ENCODE data around the gene TMEM132D.

The TMEM132D gene

DNA sequence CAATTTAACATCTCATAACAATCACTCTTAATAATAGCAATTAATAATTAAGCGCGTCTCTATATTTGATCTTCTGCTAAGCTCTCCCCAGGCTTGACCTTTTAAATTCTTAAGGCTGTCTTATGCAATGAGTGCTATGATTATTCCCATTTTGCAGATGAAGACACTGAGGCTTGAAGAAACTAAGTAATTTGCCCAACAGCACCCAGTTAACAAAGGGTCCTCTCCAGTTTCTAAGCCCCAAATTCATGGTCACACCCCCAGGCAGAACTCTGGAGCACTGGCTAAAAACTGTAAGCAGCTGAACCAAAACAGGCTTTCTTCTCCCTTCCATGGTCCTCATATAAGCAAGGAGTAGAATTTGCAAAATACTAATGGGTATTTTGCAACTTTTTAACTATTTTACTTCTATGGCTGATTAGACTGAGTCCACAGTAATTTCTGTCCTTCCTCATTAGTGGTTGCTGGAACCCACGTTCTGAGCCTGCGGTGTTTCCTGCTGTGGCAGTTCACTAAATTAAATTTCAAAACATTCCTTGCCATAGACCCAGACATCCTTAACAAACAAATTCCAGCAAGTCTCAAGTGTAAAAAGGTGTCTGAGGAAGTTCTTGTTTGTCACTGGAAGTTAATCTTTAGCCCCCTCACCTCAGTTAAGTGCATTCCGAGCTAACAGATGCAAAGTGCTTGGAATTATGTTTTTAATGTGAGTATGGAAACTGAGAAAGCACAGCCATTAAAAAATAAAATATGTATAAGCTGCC lies 76.5 kb downstream of the TMEM132D start:
- no peak overlapping the region for H2AK5ac ChIP-seq (ENCODE audit: low read length, severe bottlenecking)
- no peak overlapping the region for H4K91ac ChIP-seq (ENCODE audit: low read length)
- no peaks in the 10 kb centered on the region for H3K27me3 ChIP-seq (ENCODE audit: control insufficient read depth in 1 of 2, insufficient read depth in 1 of 2, low read length in 2 of 2)
- H3K23ac ChIP-seq (ENCODE audit: low read length in 2 of 2), result no peak overlapping the region
- no peak overlapping the region for H2BK15ac ChIP-seq (ENCODE audit: low read depth, poor library complexity, severe bottlenecking)
- H2BK12ac ChIP-seq (ENCODE audit: low read length in 2 of 2), result no peak overlapping the region
- no peak overlapping the region for H3K18ac ChIP-seq (ENCODE audit: low read depth in 1 of 2, low read length in 2 of 2)
- H3K4ac ChIP-seq (ENCODE audit: low read depth in 1 of 2, low read length in 2 of 2), result no peak overlapping the region
- H3K79me1 ChIP-seq (replicated peaks; ENCODE audit: low read length, poor library complexity, severe bottlenecking), result no peaks in the 10 kb centered on the region
- no peak overlapping the region for H3K14ac ChIP-seq (ENCODE audit: low read length in 2 of 2)
- H2BK5ac ChIP-seq (ENCODE audit: low read depth, low read length, poor library complexity, severe bottlenecking), result no peak overlapping the region
- no peak overlapping the region for H2AFZ ChIP-seq (ENCODE audit: low read depth, low read length)
- H2BK120ac ChIP-seq (ENCODE audit: low read depth, low read length), result no peak overlapping the region
- H3K9ac ChIP-seq (ENCODE audit: low read length), result no peak overlapping the region
- H3K4me3 ChIP-seq (ENCODE audit: insufficient read depth in 1 of 2, low read depth in 1 of 2, low read length in 2 of 2), result no peak overlapping the region
- H3K4me2 ChIP-seq (ENCODE audit: low read length, poor library complexity, severe bottlenecking), result peak overlapping the region; percentile 38
- peak overlapping the region; percentile 19 for H3K27ac ChIP-seq (ENCODE audit: low read length, poor library complexity, severe bottlenecking)
- no peaks in the 10 kb centered on the region for H3K36me3 ChIP-seq (ENCODE audit: control insufficient read depth in 1 of 2, insufficient read depth in 2 of 2, low read depth in 1 of 2, low read length in 2 of 2)
- H3K4me1 ChIP-seq (ENCODE audit: control insufficient read depth, insufficient read depth, low read depth, low read length), result peaks cover 2% of the 10 kb centered on the region
- H3K9me3 ChIP-seq (ENCODE audit: control insufficient read depth, low read length), result peaks cover 28% of the 10 kb centered on the region
- DNase-seq, result no peak
- 42% methylated on average over 2 of the region's 5 CpGs for WGBS
- no peak overlapping the region for H4K8ac ChIP-seq (ENCODE audit: low read length)

DNA sequence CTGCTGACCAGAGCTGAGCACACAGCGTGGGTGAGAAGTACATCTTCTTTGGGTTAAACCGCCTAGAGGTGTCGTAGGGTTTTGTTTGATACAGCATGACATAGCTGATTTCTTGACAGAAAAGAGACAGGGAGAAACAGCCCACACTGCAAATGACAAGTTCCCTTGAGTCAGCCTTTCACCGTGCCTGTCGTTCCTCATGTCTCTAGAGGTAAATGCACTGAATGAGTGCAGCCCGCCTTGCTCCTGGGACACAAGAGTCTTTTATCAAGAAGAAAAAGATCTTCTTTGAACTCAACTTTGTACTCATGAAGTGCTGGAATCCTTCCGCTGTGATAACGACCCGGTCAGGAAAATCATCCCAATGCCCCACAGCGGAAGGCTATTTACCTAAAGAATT lies 77.6 kb downstream of the TMEM132D start:
- Histone ChIP-seq H3K14ac (ENCODE audit: low read length in 2 of 2) (no peak overlapping the region), H3K4me2 (ENCODE audit: low read length, poor library complexity, severe bottlenecking) (no peak overlapping the region), H2AFZ (ENCODE audit: low read depth, low read length) (no peak overlapping the region), H2BK5ac (ENCODE audit: low read depth, low read length, poor library complexity, severe bottlenecking) (no peak overlapping the region), H2BK15ac (ENCODE audit: low read depth, poor library complexity, severe bottlenecking) (no peak overlapping the region), H3K79me1 (replicated peaks; ENCODE audit: low read length, poor library complexity, severe bottlenecking) (no peaks in the 10 kb centered on the region), H3K4me1 (ENCODE audit: control insufficient read depth, insufficient read depth, low read depth, low read length) (peaks cover 2% of the 10 kb centered on the region), H3K9ac (ENCODE audit: low read length) (no peak overlapping the region), H3K4ac (ENCODE audit: low read depth in 1 of 2, low read length in 2 of 2) (no peak overlapping the region), H3K27me3 (ENCODE audit: control insufficient read depth in 1 of 2, insufficient read depth in 1 of 2, low read length in 2 of 2) (no peaks in the 10 kb centered on the region), H3K23ac (ENCODE audit: low read length in 2 of 2) (no peak overlapping the region), H2AK5ac (ENCODE audit: low read length, severe bottlenecking) (peak overlapping the region; percentile 45), H2BK120ac (ENCODE audit: low read depth, low read length) (no peak overlapping the region), H4K91ac (ENCODE audit: low read length) (no peak overlapping the region), H4K8ac (ENCODE audit: low read length) (no peak overlapping the region), H3K36me3 (ENCODE audit: control insufficient read depth in 1 of 2, insufficient read depth in 2 of 2, low read depth in 1 of 2, low read length in 2 of 2) (no peaks in the 10 kb centered on the region), H3K9me3 (ENCODE audit: control insufficient read depth, low read length) (peaks cover 28% of the 10 kb centered on the region), H3K4me3 (ENCODE audit: insufficient read depth in 1 of 2, low read depth in 1 of 2, low read length in 2 of 2) (no peak overlapping the region), H3K18ac (ENCODE audit: low read depth in 1 of 2, low read length in 2 of 2) (no peak overlapping the region), H2BK12ac (ENCODE audit: low read length in 2 of 2) (no peak overlapping the region), H3K27ac (ENCODE audit: low read length, poor library complexity, severe bottlenecking) (no peak overlapping the region)
- no peak for DNase-seq
- WGBS, result 74% methylated on average over 10 of the region's 10 CpGs

DNA sequence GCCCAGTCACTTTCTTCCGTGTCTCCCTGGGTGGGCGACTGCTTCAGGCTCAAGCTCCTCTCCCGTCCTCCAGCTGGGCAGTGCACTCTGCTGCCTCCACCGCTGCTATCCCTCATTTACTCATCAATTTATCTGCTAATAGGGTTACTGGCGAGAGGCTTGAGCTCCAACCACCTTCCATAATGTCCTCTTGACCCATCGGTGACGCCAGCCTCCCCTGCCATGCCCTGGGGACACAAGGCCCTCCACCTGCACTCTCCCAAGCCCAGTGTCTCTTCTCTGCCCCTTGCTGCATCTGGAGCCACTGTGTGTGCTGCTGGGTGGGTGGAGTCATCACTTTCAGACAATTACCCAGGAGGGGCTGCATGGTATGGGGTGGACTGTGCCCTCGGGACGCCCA lies 78.5 kb downstream of the TMEM132D start:
- Histone ChIP-seq H2AFZ (ENCODE audit: low read depth, low read length) (no peak overlapping the region), H2BK120ac (ENCODE audit: low read depth, low read length) (no peak overlapping the region)

DNA sequence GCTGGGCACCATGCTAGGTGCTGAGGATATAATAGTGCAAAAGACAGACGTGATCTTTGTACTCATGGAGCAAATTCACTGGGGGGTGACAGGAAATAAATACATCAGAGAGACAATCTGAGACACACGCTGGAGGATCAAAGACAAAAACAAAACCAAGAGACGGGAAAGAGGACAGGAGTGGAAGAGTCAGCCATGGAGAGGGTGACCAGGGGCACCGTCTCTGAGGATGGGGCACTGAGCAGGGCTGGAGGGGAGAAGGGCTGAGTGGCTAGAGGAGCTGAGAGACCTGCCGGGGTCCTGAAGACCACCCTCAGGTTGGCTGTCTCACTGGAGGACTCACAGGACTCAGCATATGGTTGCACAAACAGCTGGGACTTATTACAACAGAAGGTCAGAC lies 81.9 kb downstream of the TMEM132D start:
- no peak overlapping the region for H2BK15ac ChIP-seq (ENCODE audit: low read depth, poor library complexity, severe bottlenecking)
- peaks cover 5% of the 10 kb centered on the region for H3K4me1 ChIP-seq (ENCODE audit: control insufficient read depth, insufficient read depth, low read depth, low read length)
- H3K18ac ChIP-seq (ENCODE audit: low read depth in 1 of 2, low read length in 2 of 2), result no peak overlapping the region
- no peaks in the 10 kb centered on the region for H3K36me3 ChIP-seq (ENCODE audit: control insufficient read depth in 1 of 2, insufficient read depth in 2 of 2, low read depth in 1 of 2, low read length in 2 of 2)
- no peak overlapping the region for H4K8ac ChIP-seq (ENCODE audit: low read length)
- H3K9me3 ChIP-seq (ENCODE audit: control insufficient read depth, low read length), result peaks cover 16% of the 10 kb centered on the region
- H3K4me3 ChIP-seq (ENCODE audit: insufficient read depth in 1 of 2, low read depth in 1 of 2, low read length in 2 of 2), result no peak overlapping the region
- H2BK120ac ChIP-seq (ENCODE audit: low read depth, low read length), result no peak overlapping the region
- H4K91ac ChIP-seq (ENCODE audit: low read length), result no peak overlapping the region
- H3K79me1 ChIP-seq (replicated peaks; ENCODE audit: low read length, poor library complexity, severe bottlenecking), result no peaks in the 10 kb centered on the region
- no peak overlapping the region for H3K4ac ChIP-seq (ENCODE audit: low read depth in 1 of 2, low read length in 2 of 2)
- H2BK12ac ChIP-seq (ENCODE audit: low read length in 2 of 2), result no peak overlapping the region
- H3K27me3 ChIP-seq (ENCODE audit: control insufficient read depth in 1 of 2, insufficient read depth in 1 of 2, low read length in 2 of 2), result no peaks in the 10 kb centered on the region
- H3K4me2 ChIP-seq (ENCODE audit: low read length, poor library complexity, severe bottlenecking), result no peak overlapping the region
- whole genome bisulfite sequencing, result 67% methylated on average over 5 of the region's 5 CpGs
- no peak overlapping the region for H3K23ac ChIP-seq (ENCODE audit: low read length in 2 of 2)
- no peak overlapping the region for H3K27ac ChIP-seq (ENCODE audit: low read length, poor library complexity, severe bottlenecking)
- no peak overlapping the region for H3K14ac ChIP-seq (ENCODE audit: low read length in 2 of 2)
- no peak for DNase-seq
- no peak overlapping the region for H3K9ac ChIP-seq (ENCODE audit: low read length)
- H2AK5ac ChIP-seq (ENCODE audit: low read length, severe bottlenecking), result peak overlapping the region; percentile 45
- no peak overlapping the region for H2AFZ ChIP-seq (ENCODE audit: low read depth, low read length)
- H2BK5ac ChIP-seq (ENCODE audit: low read depth, low read length, poor library complexity, severe bottlenecking), result no peak overlapping the region

More for the DNA sequence above, 78.5 kb downstream of the TMEM132D start:
- Histone ChIP-seq H3K27me3 (ENCODE audit: control insufficient read depth in 1 of 2, insufficient read depth in 1 of 2, low read length in 2 of 2) (no peaks in the 10 kb centered on the region), H2AK5ac (ENCODE audit: low read length, severe bottlenecking) (no peak overlapping the region), H3K4me2 (ENCODE audit: low read length, poor library complexity, severe bottlenecking) (no peak overlapping the region), H2BK12ac (ENCODE audit: low read length in 2 of 2) (no peak overlapping the region), H3K4ac (ENCODE audit: low read depth in 1 of 2, low read length in 2 of 2) (no peak overlapping the region), H3K36me3 (ENCODE audit: control insufficient read depth in 1 of 2, insufficient read depth in 2 of 2, low read depth in 1 of 2, low read length in 2 of 2) (no peaks in the 10 kb centered on the region), H3K18ac (ENCODE audit: low read depth in 1 of 2, low read length in 2 of 2) (no peak overlapping the region), H2BK15ac (ENCODE audit: low read depth, poor library complexity, severe bottlenecking) (no peak overlapping the region), H4K8ac (ENCODE audit: low read length) (no peak overlapping the region), H4K91ac (ENCODE audit: low read length) (no peak overlapping the region), H3K4me1 (ENCODE audit: control insufficient read depth, insufficient read depth, low read depth, low read length) (peaks cover 2% of the 10 kb centered on the region), H3K79me1 (replicated peaks; ENCODE audit: low read length, poor library complexity, severe bottlenecking) (no peaks in the 10 kb centered on the region), H3K23ac (ENCODE audit: low read length in 2 of 2) (no peak overlapping the region), H3K9me3 (ENCODE audit: control insufficient read depth, low read length) (peaks cover 22% of the 10 kb centered on the region), H3K14ac (ENCODE audit: low read length in 2 of 2) (no peak overlapping the region), H2BK5ac (ENCODE audit: low read depth, low read length, poor library complexity, severe bottlenecking) (no peak overlapping the region), H3K27ac (ENCODE audit: low read length, poor library complexity, severe bottlenecking) (no peak overlapping the region), H3K4me3 (ENCODE audit: insufficient read depth in 1 of 2, low read depth in 1 of 2, low read length in 2 of 2) (no peak overlapping the region), H3K9ac (ENCODE audit: low read length) (no peak overlapping the region)
- 74% methylated on average over 5 of the region's 9 CpGs for WGBS
- no peak for DNase-seq

Measured in mesenchymal stem cell (in vitro differentiated cells and primary cell).